HG03280 (cell line): ENCODE data around the gene LPAR3.
"Not testable (repeated sequence)": the region's sequence is repeated elsewhere in the genome, so short reads cannot be mapped to it uniquely, and the experiment has no call there.

Experiments
- ATAC-seq: cut with Tn5 transposase; IDR thresholded peaks from one replicate; pipeline ENCODE4 v1.9.1; 2021; ENCODE audit warnings: mild to moderate bottlenecking, moderate library complexity; ENCODE audit not compliant: unreplicated experiment

Gene LPAR3

GRCh38 chr1:84907095-84907827 lies 14.3 kb upstream of the LPAR3 start:
- no peak for ATAC-seq

- not testable (repeated sequence) for ATAC-seq
These were observed 9.7 kb upstream of the LPAR3 start for GRCh38 chr1:84902727-84903126.

GRCh38 chr1:84899969-84900368 lies 7.0 kb upstream of the LPAR3 start:
- no peak for ATAC-seq

DNA sequence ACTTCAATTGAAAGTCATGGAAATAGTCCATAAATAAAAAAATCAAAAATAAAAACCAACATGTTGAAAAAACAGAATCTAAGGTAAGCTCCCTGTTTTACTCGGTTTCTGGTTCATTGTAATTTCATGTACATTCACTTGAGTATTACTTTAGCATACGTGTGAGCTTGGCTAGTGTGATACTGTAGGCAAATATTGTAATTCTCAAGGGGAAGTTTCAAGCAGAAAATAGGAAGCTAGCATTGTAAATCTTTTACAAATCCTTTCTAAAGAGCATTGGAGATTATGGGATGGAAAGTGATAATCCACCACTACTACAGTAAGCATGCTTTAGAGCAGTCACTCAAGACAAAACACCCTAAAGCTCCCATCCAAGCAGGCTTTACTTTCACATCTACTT lies 3.3 kb upstream of the LPAR3 start:
- no peak for ATAC-seq

- no peak for ATAC-seq
These were observed 2.4 kb downstream of the LPAR3 start for GRCh38 chr1:84890566-84890965.

GRCh38 chr1:84889437-84889836 lies 3.6 kb downstream of the LPAR3 start:
- no peak for ATAC-seq

DNA sequence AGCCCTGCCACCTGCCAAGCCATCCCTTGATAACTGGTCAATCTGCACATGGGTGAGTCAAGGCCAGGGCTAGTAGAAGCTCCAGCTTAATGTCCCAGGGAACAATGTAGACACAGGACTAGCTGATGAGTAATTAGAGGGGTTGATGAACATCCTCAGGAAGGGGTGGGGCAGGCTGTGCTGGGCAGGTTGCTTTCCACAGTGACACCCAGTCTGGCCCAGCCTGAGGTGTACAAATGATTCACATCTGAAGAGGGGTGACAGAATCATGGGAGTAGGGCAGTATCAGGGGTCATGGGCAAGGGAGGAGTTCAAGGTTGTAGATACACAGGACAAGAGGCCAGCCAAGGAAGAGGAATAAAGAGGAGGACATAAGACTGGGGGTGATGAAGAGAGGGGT lies 4.3 kb downstream of the LPAR3 start:
- ATAC-seq, result no peak

DNA sequence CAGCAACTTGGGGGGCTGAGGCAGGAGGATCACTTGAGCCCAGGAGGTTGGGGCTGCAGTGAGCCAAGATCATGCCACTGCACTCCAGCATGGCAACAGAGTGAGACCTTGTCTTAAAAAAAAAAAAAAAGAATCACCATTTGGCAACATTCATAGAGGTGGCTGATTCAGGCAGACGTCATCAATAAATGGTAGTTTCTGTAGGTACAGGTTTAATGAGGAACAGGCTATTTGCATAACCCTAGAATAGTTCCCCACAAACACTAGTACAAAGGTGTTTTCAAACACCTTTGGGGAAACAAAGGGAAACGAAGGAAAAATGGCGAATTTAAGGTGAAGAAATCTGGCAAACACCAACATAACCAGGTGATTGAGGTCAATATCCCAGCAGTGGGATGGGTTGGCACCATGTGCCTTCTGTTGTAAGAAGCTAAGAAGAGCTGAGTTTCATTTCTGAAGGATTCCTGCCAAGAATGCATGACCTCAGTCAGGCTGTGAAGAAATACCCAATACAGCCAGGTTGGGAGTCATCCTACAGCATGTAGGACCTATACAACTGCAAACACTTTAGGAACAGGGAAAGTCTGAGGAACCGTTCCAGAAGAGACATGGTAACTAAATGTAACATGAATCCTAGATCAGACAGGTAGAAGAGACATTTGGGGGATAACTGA lies 5.6 kb downstream of the LPAR3 start:
- ATAC-seq, result no peak

GRCh38 chr1:84885469-84885868 lies 7.5 kb downstream of the LPAR3 start:
- ATAC-seq, result no peak

- ATAC-seq, result no peak
These were observed 8.2 kb downstream of the LPAR3 start for GRCh38 chr1:84884671-84885389.

DNA sequence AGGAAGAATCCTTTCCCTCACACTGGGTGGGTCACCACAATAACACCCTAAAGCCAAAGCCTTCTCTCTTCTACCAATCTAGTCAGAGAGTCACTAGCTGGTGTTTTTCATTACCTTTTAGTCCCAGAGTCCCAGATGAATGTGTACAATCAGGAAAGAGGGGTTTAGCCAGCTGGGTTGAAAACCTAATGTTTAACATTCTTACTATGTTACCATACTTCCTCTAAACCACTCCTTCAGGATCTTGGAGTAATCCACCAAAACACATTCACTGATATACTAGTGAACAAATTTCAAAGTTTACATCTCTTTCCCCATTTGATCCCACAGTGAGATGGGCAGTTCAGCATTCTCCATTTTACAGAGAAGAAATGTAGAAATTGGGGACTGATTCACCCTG lies 9.7 kb downstream of the LPAR3 start:
- ATAC-seq, result no peak

DNA sequence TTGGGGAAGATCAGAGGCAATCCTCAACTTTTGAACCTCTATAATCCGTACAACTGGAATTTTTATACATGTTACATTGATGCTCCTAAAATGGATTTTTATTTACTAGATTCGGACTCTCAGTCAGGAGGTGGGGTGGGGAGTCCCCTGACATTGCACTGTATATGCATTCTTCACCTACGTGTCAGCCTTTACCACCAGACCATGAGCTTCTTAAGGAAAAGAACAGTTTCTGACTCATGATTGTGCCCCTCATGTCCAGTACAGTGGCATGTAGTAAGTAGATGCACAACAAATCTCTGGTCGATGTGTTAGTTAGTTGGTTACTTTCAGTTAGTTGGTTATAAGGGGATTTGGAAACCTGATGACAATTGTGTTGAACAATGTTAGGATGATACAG lies 15.4 kb downstream of the LPAR3 start:
- ATAC-seq, result no peak

- no peak for ATAC-seq
These were observed 16.7 kb downstream of the LPAR3 start for GRCh38 chr1:84876353-84876752.

DNA sequence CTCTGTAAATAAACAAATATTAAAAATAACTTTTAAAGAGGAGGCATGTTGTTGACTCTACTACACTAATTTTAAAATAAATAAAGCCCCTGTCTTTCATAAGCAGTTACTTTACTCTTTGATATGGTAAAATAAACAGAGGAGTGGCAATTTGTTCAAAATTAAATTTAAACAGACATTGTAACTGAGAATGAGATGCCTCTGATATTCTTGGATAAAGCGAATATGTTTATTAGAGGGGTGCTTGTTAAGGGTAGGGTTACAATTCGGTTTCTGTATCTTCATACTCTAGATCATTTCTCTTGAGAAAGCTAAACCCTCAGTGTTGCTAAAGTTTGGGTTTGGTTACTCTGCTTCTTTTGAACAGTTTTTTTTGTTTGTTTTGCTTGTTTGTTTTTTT lies 19.6 kb downstream of the LPAR3 start:
- ATAC-seq, result no peak

DNA sequence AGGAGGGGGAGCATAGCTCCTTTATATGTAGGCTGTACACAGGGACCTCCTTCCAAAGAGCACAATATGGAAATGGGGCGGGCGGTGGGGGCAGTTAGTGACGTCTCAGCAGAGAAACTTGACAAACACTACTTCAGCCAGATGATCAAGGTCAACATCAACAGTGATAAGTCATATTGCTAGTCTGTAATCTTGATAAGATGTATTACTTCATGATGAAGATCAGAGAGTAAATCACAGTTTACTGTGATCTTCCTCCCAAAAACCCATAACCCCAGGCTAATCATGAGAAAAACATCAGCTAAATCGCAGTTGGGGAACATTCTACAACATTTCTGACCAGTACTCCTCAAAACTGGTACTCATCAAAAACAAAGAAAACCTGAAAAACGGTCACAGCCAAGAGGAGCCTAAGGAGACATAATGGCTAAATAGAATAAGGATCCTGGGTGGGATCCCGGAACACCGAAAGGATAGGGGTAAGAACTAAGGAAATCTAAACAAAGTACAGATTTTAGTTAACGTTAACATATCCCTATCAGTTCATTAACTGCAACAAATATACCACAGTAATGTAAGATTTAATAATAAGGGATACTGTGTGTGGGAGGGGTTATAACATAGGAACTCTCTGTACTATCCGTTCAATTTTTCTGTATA lies 20.2 kb downstream of the LPAR3 start:
- no peak for ATAC-seq

DNA sequence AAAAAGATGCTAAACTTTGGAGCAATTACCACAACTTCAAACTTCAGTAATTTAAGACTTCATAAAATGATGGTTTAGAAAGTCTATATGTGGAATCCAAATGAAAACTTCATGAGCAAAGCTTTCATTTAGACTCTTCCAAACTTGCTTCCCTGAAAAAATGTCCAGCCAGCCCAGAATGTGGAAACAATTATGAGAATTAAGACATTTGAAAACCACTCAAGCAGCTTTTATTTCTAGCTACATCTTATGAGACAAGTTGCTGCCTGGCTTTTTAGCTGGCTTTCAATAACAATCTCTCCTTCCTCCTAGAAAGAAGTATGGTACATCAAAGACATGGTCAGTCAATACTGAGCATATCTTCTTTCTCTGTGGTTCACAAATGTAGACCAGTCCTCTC lies 21.8 kb downstream of the LPAR3 start:
- ATAC-seq, result no peak

GRCh38 chr1:84870591-84870990 lies 22.4 kb downstream of the LPAR3 start:
- ATAC-seq, result no peak

- no peak for ATAC-seq
These were observed 23.3 kb downstream of the LPAR3 start for GRCh38 chr1:84869720-84870119.

DNA sequence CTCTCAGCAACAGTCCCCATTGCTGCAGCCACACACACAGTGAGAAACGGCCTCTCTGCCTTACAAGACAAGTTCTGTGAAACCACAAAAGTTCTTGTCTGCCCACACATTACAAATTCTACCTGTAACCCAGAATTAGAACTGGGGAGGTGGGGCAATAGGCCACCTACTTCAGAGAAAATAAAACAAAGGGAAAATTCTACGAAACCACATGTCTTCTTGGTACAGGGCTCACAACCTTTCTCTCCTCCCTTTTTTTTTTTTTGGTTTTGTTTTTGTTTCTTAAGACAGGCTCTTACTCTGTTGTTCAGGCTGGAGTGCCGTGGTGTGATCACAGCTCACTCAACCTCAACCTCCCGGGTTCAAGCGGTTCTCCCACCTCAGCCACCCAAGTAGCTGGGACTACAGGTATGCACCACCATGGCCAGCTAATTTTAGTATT lies 30.2 kb downstream of the LPAR3 start:
- ATAC-seq, result peak; percentile 93

DNA sequence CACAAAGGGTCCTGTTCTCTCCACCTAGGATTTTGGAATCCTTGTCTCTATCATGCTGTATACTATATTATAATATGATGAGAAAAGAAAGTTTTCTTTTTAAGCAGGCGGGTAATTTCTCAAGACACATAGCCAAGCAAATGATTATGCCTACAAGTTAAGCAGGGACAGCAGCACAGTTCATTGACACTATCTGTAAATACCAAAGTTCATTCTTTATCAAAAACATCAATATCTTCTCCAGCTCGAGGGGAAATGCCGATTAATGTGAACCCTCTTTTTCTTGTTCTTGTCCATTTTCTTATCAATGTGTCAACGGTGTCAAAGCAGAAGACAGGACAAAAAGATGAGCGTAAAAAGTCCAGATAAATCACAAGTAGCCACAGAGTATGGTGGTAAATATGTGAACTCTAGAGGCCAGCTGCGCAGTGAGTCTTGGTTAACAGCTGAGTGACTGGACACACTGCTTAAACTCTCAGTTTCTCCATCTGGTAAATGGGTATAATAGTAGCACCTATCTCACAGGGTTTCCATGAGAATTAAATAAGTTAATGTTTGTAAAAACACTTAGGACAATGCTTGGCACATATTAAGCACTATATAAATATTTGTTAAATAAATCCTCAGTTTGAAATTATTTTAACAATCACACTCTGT lies 30.9 kb downstream of the LPAR3 start:
- no peak for ATAC-seq

DNA sequence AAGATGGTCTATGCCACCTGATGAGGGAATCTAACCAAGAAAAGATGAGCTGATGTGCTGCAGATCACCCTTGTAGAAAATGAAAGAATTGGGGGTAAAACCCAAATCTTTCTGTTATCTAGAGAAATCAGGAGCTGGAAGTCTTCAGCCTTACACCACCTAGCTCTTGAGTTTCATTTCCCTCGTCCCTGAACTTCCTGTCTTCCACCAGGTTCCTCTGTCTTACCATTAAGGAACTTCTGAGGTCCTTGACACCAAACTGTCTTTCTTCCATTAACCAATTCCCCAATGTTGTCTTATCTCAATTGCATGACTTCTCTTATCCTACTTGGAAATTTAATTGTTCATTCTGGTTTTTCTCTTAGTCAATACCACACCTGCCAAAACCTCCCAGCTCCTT lies 31.5 kb downstream of the LPAR3 start:
- ATAC-seq, result no peak
